NCI-H82 treated with DMSO at 0.1 percent for 48 hours (cell line): ENCODE results near the gene PPY.
A peak's percentile ranks its signal among the peaks of the same experiment; 100 is the strongest.
"Not testable (repeated sequence)": the region's sequence is repeated elsewhere in the genome, so short reads cannot be mapped to it uniquely, and the experiment has no call there.

Experiments used
- DNase-seq: peaks from one replicate; lab custom pipeline; 2025; ENCODE audit not compliant: unreplicated experiment; lab: John Stamatoyannopoulos, UW

The PPY gene

DNA sequence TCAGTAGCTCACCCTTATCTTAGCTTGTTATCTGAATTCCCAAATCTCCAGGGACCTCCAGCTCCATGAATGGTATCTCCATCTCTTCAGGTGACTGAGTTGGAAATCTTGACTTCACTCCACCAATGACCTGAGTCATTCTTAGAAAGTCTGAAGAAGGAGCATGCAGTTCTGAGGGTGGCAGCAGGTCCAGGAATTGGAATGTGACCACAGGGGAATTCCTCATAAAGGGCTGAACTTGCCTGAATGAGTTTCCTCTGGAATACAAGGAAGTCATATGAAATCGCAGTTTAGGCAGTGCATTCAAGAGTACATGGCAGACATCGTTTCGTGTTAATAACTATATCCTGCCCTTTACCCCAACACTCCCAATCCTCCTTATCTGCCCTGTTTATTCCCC lies 24.0 kb upstream of the PPY start:
- DNase-seq = no peak

DNA sequence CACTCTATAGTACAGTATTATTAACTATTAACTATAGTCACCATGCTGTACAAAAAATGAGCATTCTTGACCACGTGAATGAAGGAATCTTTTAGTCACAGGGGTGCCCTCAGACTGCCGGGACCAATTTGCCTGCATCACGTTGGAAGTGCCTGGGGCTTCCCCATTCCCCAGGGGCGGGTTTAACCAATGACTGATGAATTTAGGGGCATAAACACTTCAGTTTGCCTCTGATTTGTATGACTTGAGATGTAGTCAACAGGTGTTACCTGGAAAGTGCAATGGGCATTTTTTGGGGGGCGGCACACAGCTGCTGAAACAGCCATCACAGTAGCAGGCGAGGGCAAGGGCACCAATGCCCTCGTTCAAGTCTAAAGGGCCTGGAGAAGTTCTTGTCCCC lies 20.2 kb upstream of the PPY start:
- DNase-seq = no peak

DNA sequence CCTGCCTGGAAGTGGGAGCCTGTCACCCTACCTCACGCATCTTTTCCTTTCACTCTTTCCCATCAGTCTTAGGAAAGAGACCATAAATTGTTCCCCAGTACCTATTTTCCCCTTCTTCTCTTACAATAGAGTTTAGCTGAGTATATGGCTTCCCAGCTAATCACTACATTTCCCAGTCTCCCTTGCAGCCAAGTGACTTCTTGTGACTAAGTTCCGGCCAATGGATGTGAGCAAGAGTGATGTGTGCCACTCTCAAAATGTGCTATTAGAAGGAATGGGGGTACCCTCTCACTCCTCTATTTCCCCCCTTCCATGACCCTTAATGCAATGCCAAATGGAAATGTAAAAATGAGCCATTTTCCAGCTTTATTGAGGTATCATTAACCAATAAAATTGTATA lies 19.7 kb upstream of the PPY start:
- no peak for DNase-seq

DNA sequence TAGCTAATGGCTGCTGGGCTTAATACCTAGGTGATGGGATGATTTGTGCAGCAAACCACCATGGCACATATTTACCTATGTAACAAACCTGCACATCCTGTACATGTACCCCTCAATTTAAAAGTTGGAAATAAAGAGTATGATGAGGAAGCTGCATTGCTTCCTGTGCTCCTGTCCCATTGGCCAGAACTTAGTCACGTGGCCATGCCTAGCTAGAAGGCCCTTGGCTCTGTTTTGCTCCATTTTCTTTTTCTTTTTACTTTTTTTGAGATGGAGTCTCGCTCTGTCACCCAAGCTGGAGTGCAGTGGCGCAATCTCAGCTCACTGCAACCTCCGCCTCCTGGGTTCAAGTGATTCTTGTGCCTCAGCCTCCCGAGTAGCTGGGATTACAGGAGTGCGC lies 19.0 kb upstream of the PPY start:
- DNase-seq = not testable (repeated sequence)

DNA sequence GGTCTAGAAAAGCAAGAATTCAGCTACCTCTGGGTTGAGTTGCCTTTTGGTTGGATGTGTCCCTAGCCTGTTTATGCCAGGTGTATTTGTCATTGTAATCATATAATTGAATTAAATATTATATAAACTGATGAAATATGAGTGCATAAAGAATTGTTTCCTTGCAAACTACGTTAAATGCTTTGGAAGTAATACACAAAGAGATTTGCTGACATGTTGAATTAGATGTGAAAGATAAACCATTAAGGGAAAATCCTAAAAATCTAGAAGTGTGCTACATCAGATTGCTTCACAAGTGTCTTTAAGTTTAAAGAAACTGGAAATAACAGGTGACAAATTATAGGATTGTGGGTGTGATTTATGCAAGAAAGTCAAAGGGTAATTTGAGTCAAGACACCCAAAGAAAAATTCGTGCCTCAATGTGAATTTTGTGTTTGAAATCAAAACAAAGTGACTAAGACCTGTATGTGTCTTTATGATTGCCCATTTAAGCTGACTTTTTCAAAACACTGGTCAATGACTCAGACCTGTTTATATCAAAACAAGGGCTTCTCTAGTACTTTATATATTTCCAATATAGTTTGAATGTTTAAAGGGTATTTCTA lies 16.6 kb upstream of the PPY start:
- DNase-seq = no peak

DNA sequence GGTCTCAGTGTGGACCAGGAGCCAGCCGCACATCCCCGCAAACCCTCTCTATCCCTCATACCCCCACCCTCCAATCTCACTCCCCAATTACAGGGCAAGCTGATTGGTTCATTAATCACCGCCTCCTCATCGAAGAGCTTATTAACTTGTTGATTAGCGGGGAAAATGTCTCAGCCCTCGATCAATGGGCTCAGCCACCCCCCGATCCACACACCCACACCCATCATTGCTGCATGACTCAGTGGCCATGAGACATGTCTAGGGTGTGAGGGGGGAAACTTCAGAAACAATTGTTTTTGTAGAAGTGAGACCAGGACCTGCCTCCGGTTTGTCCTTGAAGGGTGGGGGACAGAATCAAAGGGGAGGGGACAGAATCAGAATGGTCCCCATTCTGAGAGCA lies 13.9 kb upstream of the PPY start:
- no peak for DNase-seq

DNA sequence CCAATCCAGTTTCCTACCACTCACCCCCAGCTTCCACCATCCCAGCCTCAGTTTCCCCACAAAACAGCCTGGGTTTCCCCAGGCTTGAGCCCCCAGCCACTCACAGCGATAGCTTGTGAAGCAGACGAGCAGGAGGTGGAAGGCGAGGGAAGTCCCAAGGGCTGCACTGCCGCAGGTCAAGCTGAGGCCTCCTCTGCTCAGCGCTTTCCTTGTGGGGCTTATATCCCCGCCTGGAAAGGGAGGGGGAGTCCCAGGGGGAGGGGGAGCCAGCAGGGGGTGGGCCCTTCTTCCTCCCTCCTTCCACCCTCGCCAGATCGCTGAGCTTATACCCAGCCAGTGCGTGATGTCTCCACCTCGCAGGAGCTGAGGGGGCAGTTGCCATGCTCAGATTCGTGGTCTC lies 11.5 kb upstream of the PPY start, which contains the start of gene PYY:
Gene PYY, minus strand, starts transcription at position 195 of the 400 bp plus-strand sequence. CDS start 457 bp downstream, outside the sequence.
- DNase-seq = no peak

DNA sequence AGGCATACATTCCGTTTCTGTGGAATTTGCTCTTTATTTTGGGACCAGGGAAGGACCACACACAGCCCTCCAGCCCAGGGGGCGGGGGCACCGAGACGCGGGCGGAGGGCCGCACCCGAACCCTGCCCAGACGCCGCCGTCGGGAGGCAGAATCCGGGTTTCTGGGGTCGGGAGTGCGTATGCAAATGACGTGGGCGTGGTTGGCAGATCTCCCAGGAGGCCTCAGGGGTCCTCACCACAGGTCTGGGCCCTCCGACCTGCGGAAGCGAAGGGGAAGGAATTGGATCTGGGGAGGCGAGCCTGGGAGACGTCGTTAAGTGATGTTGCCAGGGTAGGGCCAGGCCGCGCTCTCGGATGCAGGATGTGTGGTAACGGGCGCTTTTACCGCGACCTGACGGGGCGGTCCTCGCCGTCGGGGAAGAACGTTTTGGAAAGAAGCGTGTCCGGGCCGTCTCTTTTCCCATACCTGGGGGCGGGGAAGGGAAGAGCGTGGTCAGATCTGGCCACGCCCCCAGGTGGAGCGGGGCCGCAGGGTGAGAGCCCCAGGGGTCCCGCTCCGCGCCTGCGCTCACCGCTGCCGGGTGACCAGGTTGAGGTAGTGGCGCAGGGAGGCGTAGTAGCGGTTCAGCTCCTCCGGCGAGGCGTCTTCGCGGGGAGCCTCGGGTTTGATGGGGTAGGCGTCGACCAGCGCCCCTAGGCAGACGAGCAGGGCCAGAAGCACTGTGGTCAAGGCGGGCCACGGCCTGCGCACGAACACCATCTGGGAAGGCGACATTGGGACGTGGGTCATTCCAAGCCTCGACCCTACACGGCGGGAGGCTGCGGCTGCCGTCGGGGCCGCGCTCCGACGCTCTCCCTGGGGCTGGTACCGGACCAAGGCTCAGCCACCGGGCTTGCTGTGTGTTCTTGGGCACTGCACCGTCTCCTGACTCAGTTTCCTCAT lies 10.7 kb upstream of the PPY start:
- DNase-seq = peak; percentile 59

DNA sequence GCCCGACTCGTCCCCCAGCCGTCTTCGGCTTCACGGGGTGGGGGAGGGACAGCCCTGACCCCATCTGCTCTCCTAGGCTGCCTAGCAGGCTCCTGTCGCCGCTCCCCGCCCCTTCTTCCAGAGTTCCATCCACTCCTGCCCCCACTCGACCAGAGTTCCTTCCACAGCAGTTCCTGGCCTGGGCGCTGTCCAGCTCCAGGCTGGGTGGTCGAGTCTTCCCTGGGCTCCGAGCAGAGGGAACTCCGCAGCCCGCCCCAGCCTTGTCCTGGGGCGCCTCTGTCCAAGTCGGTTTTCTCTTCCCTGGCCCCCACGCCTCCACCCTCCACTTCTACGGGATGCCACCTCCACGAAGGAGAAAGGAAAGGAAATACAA lies 10.1 kb upstream of the PPY start:
- no peak for DNase-seq

DNA sequence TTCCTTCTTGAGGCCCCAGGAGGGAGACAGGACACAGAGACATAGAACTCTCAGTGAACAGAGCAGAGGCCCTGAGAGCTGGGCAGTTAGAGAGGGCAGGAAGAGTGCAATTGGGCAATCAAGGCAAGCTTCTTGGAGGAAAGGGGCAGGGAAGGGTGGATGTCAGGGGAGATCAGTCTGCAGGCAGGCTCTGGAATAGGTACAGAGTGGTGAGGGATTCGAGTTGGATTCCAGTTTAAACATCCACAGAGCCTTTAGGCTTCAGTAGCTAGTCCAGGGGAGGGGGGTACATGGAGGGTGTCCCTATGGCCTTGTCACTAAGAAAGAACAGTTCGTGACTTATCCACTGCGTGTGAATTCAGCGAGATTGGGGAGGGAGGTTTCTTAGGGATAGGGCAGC lies 9.5 kb upstream of the PPY start:
- no peak for DNase-seq

DNA sequence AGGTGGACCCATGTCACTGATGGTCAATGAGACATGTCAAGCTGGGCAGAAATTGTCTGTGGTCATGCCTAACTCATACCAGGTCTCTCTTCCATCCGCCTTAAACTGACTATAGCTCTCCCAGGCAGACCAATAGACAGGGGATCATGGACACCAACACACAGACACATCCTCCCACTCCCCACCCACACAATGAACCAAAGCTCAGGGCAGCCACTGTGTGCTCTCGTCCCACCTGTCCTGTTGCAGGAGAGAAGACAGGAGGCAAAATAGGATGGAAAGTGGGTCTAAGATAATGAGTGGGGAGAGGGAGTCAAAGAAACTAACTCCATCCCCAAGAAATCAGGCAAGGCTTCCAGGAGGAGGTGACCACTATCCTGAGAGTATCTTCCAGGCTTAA lies 8.3 kb upstream of the PPY start:
- no peak for DNase-seq

DNA sequence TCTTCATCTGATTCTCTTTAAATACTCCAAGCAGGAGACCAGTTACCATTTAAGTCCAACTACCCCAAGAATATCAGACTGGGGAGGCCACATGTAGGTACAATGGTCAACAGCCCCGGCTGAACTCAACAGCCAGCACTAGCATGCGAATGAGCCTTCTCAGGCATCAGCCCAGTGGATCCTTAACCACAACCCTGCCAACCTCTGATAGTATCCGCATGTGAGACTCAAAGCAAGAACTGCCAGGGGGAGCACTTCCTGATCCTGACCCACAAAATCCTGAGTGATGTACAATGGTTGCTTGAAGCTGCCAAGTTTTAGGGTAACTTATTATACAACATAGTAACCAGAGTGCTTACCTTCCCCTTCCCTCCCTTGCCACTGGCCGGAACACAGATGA lies 7.5 kb upstream of the PPY start:
- no peak for DNase-seq

DNA sequence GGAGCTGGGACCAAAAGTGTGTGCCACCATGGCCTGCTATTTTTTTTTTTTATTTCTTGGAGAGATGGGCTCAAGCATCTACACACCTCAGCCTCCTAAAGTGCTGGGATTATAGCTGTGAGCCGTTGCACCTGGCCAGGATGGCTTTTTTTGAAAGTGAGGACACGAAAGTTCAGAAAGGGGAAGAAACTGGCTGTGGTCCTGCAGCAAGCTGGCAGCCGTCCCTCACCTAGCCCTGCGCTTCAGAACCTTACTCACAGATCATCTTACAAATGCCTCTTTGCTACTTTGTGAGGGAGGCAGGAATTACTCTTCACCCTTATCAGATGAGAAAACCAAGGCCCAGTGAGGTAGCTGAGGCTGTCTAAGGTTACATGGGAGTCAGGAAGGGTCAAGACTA lies 4.5 kb upstream of the PPY start:
- no peak for DNase-seq

DNA sequence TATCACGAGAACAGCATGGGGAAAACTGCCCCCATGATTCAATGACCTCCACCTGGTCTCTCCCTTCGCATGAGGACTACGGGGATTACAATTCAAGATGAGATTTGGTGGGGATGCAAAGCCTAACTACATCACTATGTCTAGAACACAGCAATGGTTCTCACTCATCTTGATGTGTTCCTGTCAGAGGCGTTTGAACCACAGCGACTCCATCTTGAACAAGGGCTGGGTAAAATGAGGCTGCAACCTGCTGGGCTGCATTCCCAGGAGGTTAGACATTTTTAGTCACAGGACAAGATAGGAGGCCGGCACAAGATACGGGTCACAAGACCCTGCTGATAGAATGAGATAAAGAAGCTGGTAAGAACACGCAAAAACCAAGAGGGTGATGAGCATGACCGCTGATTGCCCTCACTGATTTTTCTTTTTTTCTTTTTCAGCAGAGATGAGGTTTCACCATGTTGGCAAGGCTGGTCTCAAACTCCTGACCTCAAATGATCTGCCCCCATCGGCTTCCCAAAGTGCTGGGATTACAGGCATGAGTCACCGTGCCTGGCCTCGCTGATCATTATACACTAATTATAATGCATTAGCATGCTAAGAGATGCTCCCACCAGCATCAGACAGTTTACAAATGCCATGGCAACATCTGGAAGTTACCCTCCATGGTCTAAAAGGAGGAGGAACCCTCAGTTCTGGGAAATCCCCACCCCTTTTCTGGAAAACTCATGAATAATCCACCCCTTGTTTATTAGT lies 3.0 kb upstream of the PPY start:
- DNase-seq = no peak

DNA sequence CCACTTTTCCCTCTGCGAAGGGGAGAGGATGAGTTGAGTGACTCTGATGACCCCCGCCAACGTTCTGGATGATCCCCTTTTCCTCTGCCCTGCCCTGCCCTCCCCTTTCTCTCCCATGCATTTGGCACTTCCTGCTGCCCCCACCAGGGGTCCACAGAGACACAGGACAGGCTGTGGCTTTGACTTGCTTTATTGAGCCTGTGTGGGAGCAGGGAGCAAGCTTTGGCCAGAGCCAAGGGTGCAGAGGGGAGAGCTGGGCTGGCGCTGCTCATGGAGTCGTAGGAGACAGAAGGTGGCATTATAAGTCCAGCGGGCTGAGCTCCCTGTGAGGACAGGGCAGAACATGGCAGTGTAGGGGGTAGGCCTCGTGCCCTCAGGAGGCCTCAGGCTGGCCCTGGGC lies 1.6 kb downstream of the PPY start:
- DNase-seq = peak; percentile 26

DNA sequence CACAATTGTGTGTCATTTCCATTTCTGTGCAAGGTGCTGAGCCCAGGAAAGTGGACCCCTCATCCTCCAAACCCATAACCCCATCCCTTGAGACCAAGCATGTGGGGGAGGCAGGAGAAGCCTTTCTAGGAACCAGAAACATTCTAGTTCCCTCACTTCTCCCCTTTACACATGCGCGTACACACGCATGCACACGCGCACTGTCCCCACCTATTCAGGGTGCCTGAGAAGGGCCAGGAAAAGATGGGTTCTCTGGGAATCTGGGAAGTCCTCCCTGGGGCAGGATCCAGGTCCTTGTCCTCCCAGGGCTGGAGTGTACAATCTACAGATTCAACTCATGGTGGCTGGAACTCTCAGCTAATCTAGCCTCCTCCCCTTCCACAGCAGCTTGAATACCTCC lies 2.4 kb downstream of the PPY start:
- DNase-seq = no peak

DNA sequence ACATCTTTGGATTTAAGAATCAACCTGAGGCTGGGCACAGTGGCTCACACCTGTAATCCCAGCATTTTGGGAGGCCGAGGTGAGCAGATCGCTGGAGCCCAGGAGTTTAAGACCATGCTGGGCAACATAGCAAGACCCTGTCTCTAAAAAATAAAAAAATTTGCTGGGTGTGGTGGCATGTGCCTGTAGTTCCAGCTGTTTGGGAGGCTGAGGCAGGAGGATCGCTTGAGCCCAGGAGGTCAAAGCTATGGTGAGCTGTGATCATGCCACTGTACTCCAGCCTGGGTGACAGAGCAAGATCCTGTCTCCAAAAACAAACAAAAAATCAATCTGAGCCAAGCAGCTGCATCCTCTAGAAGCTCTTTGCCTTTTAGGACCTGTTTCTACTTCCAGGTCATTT lies 2.8 kb downstream of the PPY start:
- DNase-seq = not testable (repeated sequence)

DNA sequence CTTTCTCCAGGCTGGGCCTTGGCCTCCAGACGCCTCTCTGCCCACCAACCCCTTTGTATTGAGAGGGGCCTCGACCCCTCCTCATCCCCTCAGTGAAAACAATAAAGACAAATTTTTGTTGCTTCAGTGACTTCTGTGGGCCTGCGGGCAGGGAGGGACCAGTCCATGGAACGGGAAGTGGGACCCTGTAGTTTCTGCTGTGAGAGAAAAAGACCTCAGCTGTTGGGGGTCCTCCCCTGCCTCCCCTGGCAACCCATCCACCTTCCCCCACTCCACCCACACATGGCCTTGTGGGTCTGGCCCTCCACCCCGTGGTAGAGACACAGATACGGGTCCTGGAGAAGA lies 3.5 kb downstream of the PPY start:
- no peak for DNase-seq

DNA sequence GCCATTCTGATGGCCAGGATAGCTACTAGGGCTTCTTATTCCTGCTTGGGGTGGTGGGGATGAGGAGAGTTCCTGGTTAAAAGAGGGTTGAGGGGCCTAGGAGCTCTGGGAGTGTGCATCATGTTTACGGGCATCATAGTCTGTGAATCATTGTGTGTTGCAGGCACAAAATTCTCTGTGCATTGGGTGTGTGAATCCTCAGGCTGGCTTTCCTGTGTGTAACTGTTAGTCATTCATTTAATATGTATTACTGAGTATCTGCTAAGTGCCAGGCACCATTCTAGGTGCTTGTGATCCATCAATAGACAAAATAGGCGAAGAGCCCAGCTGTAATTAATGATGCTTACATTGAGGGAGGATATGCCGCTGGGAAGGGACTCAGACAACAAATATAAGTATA lies 5.8 kb downstream of the PPY start:
- DNase-seq = no peak

DNA sequence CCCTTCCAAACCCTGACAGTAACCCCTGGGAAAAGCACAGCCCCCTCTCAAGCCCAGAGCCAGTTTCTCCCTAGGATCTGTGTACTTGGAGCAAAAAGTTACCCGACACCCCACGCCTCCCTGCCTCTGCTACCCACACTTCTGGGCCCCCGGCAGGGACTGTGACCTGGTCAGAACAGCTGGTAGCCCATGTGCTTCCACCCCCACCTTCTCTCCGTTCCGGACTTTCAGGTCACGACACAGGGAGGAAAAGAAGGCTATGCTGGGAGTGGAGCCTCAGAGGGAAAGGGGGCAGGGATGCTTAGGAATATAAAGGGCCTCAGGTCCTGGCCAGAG lies 6.4 kb downstream of the PPY start:
- no peak for DNase-seq

DNA sequence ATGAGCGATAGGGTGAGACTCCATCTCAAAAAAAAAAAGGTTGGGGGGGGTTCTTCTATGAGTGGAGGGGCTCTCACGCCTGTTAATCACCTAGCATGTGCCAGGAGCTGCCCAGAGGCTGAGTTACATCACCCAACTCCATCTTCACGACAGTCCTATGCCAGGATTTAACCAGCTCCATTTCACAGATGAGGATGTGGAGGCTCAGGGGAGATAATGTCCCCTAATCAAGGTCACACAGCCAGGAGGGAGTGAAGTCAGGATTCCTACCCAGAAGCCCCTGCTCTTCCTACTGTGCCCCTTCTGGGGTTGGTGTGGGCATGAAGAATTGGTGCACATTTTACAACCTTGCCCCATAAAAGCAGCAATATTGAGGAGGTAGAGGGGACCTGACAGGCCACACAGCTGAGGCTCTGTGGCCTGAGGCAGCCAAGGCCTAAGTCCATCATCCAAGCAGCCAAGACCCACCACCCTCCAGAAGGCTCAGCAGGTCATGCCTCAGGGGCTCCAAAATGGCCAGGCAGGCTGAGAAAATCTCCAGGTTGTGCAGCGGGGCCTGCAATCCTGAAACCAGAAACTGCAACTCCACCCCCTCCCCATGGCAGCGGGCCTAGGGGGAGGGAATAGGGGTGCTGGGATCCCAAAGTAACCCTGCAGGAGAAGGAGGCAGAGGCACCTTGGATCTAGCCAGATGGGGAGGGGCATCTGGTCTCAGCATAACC lies 6.9 kb downstream of the PPY start:
- no peak for DNase-seq

DNA sequence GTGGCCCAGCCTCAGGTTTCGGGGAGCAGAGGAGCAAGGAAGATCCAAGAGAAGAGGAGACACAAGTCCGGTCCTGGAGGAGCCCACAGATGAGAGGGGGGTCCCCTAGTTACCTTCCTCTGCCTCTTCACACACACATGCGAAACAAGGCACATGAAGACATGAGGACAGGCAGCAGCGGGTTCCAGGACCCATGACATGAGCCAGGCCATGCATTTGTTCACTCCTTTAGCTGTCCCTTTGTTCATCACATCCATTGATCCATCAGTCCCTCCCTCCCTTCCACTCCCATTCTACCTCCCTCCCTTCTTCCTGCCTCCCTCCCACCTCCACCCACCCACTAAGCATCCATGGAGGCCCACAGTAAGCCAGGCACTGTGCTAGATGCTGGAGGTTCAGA lies 9.4 kb downstream of the PPY start:
- DNase-seq = no peak
